HEK293 (cell line): Measurements from ENCODE around the gene CBX1.
A peak's percentile ranks its signal among the peaks of the same experiment; 100 is the strongest.

Source experiments
- CTCF ChIA-PET: fragments of 350-600 bp; formaldehyde crosslinking; extraction: SDS; loops from one replicate; lab custom pipeline; 2021; ENCODE audit warnings: antibody characterized with exemption; lab: Yijun Ruan, JAX
- POLR2A ChIA-PET: fragments of 300-600 bp; formaldehyde crosslinking; extraction: SDS; loops from one replicate; lab custom pipeline; 2020; ENCODE audit warnings: antibody characterized with exemption, inconsistent platforms; lab: Yijun Ruan, JAX
- H3K27ac ChIP-seq: fragments of 200-500 bp; sonication (Bioruptor generic); 2 replicates; pipeline ENCODE4 v1.5.1; 2014; ENCODE audit warnings: low read depth, low read length, control low read depth, inconsistent platforms; ENCODE audit errors: extremely low read depth
- H3K36me3 ChIP-seq, 2 experiments: fragments of 200-500 bp in 1 of 2; sonication (Bioruptor generic) in 1 of 2; 1 replicate in 1 of 2; 2 replicates in 1 of 2; pipeline ENCODE4 v1.5.1; 2014 to 2017; ENCODE audit warnings: inconsistent platforms in 2 of 2, low read length in 2 of 2; ENCODE audit not compliant: control insufficient read depth in 2 of 2, insufficient read depth in 1 of 2
- H3K4me1 ChIP-seq: fragments of 200-500 bp; sonication (Bioruptor generic); 2 replicates; pipeline ENCODE4 v1.5.1; 2014; ENCODE audit warnings: mild to moderate bottlenecking, low read length, inconsistent platforms; ENCODE audit not compliant: control insufficient read depth, insufficient read depth
- H3K4me3 ChIP-seq: 2 replicates; pipeline ENCODE4 v1.5.1; 2011; ENCODE audit warnings: low read depth, mild to moderate bottlenecking, control low read depth, low read length, moderate library complexity
- H3K9me3 ChIP-seq: fragments of 200-500 bp; sonication (Bioruptor generic); 2 replicates; pipeline ENCODE4 v1.5.1; 2014; ENCODE audit warnings: low read depth, low read length, inconsistent platforms; ENCODE audit not compliant: control insufficient read depth, insufficient read depth
- GLIS1 ChIP-seq: fragments of 450-650 bp; formaldehyde crosslinking; IDR thresholded peaks from 2 replicates; pipeline ENCODE4 v1.5.1; 2016; ENCODE audit warnings: missing biosample characterization, missing genetic modification characterization
- SP2 ChIP-seq: fragments of 450-650 bp; formaldehyde crosslinking; IDR thresholded peaks from 2 replicates; pipeline ENCODE4 v1.5.1; 2016; ENCODE audit warnings: missing biosample characterization, missing genetic modification characterization
- SP3 ChIP-seq: fragments of 450-650 bp; formaldehyde crosslinking; IDR thresholded peaks from 2 replicates; pipeline ENCODE4 v1.5.1; 2016; ENCODE audit warnings: missing biosample characterization, missing genetic modification characterization
- ZBTB48 ChIP-seq: fragments of 450-650 bp; formaldehyde crosslinking; IDR thresholded peaks from 2 replicates; pipeline ENCODE4 v1.5.1; 2016; ENCODE audit warnings: missing biosample characterization, missing genetic modification characterization
- ZNF174 ChIP-seq: fragments of 450-650 bp; formaldehyde crosslinking; IDR thresholded peaks from 2 replicates; pipeline ENCODE4 v1.5.0; 2017; ENCODE audit warnings: missing biosample characterization, mild to moderate bottlenecking, missing genetic modification characterization
- ZNF211 ChIP-seq: fragments of 450-650 bp; formaldehyde crosslinking; IDR thresholded peaks from 2 replicates; pipeline ENCODE4 v1.5.1; 2016; ENCODE audit warnings: low read depth, missing biosample characterization, missing genetic modification characterization
- ZNF221 ChIP-seq: fragments of 450-650 bp; formaldehyde crosslinking; IDR thresholded peaks from 2 replicates; pipeline ENCODE4 v1.5.1; 2017; ENCODE audit warnings: missing biosample characterization, missing genetic modification characterization, borderline replicate concordance
- ZNF223 ChIP-seq: fragments of 450-650 bp; formaldehyde crosslinking; IDR thresholded peaks from 2 replicates; pipeline ENCODE4 v1.5.1; 2016; ENCODE audit warnings: missing biosample characterization, missing genetic modification characterization
- ZNF548 ChIP-seq: fragments of 450-650 bp; formaldehyde crosslinking; IDR thresholded peaks from 2 replicates; pipeline ENCODE4 v1.5.1; 2016; ENCODE audit warnings: missing biosample characterization, missing genetic modification characterization
- ZNF777 ChIP-seq: fragments of 450-650 bp; formaldehyde crosslinking; IDR thresholded peaks from 2 replicates; pipeline ENCODE4 v1.5.1; 2017; ENCODE audit warnings: missing biosample characterization, missing genetic modification characterization, borderline replicate concordance
- ZNF785 ChIP-seq: fragments of 450-650 bp; formaldehyde crosslinking; IDR thresholded peaks from 2 replicates; pipeline ENCODE4 v1.5.1; 2016; ENCODE audit warnings: missing biosample characterization, missing genetic modification characterization
- ZSCAN16 ChIP-seq: fragments of 450-650 bp; formaldehyde crosslinking; IDR thresholded peaks from 2 replicates; pipeline ENCODE4 v1.5.1; 2016; ENCODE audit warnings: missing biosample characterization, missing genetic modification characterization
- TF ChIP-seq, protein P1 (sequence below): fragments of 450-650 bp; formaldehyde crosslinking; IDR thresholded peaks from 2 replicates; pipeline ENCODE4 v1.5.1; 2016; ENCODE audit warnings: missing biosample characterization, missing genetic modification characterization
- TF ChIP-seq, protein P2 (sequence below): fragments of 450-650 bp; formaldehyde crosslinking; IDR thresholded peaks from 2 replicates; pipeline ENCODE4 v1.5.1; 2016; ENCODE audit warnings: missing biosample characterization, missing genetic modification characterization
- TF ChIP-seq, protein P3 (sequence below): fragments of 450-650 bp; formaldehyde crosslinking; IDR thresholded peaks from 2 replicates; pipeline ENCODE4 v1.5.1; 2017; ENCODE audit warnings: missing biosample characterization, missing genetic modification characterization
- TF ChIP-seq, protein P4 (sequence below): fragments of 450-650 bp; formaldehyde crosslinking; IDR thresholded peaks from 2 replicates; pipeline ENCODE4 v1.5.1; 2016; ENCODE audit warnings: missing biosample characterization, missing genetic modification characterization
- TF ChIP-seq, protein P5 (sequence below): fragments of 450-650 bp; formaldehyde crosslinking; IDR thresholded peaks from 2 replicates; pipeline ENCODE4 v1.5.1; 2016; ENCODE audit warnings: missing biosample characterization, missing genetic modification characterization
- TF ChIP-seq, protein P6 (sequence below): fragments of 450-650 bp; formaldehyde crosslinking; IDR thresholded peaks from 2 replicates; pipeline ENCODE4 v1.5.1; 2016; ENCODE audit warnings: missing biosample characterization, missing genetic modification characterization

The CBX1 gene

DNA sequence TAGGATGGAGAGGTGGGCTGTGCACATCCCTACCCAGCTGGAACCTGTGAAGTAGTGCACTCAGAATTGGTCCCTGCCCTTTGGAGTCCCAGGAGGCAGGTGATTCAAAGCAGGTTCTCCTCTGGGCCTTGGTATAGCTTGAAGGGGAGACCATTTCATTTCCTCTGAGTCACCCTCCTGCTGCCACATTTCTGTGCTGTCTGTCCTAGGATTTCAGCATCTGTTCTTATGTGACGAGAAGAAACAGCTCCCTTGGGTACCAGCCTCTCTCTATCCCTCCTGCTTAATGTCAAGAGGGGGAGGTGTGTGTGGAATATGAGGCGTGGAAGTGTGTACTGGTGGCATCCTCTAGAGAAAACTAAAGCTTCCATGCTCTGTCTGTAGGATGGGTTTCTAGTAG, 58.1 kb downstream of the CBX1 start:
- TF ChIP-seq, protein P1, sequence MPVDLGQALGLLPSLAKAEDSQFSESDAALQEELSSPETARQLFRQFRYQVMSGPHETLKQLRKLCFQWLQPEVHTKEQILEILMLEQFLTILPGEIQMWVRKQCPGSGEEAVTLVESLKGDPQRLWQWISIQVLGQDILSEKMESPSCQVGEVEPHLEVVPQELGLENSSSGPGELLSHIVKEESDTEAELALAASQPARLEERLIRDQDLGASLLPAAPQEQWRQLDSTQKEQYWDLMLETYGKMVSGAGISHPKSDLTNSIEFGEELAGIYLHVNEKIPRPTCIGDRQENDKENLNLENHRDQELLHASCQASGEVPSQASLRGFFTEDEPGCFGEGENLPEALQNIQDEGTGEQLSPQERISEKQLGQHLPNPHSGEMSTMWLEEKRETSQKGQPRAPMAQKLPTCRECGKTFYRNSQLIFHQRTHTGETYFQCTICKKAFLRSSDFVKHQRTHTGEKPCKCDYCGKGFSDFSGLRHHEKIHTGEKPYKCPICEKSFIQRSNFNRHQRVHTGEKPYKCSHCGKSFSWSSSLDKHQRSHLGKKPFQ (tag by site-specific recombination) = no peak
- TF ChIP-seq SP3 = 0 out of 2 replicates have a peak, but pooled peaks have one; percentile 16
- TF ChIP-seq, protein P2, sequence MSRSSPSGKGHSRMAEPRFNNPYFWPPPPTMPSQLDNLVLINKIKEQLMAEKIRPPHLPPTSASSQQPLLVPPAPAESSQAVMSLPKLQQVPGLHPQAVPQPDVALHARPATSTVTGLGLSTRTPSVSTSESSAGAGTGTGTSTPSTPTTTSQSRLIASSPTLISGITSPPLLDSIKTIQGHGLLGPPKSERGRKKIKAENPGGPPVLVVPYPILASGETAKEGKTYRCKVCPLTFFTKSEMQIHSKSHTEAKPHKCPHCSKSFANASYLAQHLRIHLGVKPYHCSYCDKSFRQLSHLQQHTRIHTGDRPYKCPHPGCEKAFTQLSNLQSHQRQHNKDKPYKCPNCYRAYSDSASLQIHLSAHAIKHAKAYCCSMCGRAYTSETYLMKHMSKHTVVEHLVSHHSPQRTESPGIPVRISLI (tag by site-specific recombination) = no peak
- TF ChIP-seq ZBTB48 (tag by site-specific recombination) = no peak
- no peak for TF ChIP-seq ZSCAN16 (tag by site-specific recombination)
- TF ChIP-seq, protein P3, sequence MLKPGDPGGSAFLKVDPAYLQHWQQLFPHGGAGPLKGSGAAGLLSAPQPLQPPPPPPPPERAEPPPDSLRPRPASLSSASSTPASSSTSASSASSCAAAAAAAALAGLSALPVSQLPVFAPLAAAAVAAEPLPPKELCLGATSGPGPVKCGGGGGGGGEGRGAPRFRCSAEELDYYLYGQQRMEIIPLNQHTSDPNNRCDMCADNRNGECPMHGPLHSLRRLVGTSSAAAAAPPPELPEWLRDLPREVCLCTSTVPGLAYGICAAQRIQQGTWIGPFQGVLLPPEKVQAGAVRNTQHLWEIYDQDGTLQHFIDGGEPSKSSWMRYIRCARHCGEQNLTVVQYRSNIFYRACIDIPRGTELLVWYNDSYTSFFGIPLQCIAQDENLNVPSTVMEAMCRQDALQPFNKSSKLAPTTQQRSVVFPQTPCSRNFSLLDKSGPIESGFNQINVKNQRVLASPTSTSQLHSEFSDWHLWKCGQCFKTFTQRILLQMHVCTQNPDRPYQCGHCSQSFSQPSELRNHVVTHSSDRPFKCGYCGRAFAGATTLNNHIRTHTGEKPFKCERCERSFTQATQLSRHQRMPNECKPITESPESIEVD (tag by site-specific recombination) = no peak
- TF ChIP-seq, protein P4, sequence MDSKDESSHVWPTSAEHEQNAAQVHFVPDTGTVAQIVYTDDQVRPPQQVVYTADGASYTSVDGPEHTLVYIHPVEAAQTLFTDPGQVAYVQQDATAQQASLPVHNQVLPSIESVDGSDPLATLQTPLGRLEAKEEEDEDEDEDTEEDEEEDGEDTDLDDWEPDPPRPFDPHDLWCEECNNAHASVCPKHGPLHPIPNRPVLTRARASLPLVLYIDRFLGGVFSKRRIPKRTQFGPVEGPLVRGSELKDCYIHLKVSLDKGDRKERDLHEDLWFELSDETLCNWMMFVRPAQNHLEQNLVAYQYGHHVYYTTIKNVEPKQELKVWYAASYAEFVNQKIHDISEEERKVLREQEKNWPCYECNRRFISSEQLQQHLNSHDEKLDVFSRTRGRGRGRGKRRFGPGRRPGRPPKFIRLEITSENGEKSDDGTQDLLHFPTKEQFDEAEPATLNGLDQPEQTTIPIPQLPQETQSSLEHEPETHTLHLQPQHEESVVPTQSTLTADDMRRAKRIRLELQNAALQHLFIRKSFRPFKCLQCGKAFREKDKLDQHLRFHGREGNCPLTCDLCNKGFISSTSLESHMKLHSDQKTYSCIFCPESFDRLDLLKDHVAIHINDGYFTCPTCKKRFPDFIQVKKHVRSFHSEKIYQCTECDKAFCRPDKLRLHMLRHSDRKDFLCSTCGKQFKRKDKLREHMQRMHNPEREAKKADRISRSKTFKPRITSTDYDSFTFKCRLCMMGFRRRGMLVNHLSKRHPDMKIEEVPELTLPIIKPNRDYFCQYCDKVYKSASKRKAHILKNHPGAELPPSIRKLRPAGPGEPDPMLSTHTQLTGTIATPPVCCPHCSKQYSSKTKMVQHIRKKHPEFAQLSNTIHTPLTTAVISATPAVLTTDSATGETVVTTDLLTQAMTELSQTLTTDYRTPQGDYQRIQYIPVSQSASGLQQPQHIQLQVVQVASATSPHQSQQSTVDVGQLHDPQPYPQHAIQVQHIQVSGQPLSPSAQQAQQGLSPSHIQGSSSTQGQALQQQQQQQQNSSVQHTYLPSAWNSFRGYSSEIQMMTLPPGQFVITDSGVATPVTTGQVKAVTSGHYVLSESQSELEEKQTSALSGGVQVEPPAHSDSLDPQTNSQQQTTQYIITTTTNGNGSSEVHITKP (tag by site-specific recombination) = 0 out of 2 replicates have a peak, but pooled peaks have one; percentile 8
- TF ChIP-seq, protein P5, sequence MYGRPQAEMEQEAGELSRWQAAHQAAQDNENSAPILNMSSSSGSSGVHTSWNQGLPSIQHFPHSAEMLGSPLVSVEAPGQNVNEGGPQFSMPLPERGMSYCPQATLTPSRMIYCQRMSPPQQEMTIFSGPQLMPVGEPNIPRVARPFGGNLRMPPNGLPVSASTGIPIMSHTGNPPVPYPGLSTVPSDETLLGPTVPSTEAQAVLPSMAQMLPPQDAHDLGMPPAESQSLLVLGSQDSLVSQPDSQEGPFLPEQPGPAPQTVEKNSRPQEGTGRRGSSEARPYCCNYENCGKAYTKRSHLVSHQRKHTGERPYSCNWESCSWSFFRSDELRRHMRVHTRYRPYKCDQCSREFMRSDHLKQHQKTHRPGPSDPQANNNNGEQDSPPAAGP (tag by site-specific recombination) = 0 out of 2 replicates have a peak, but pooled peaks have one; percentile 21
- no peak for TF ChIP-seq ZNF785
- no peak for TF ChIP-seq ZNF777
- TF ChIP-seq, protein P6, sequence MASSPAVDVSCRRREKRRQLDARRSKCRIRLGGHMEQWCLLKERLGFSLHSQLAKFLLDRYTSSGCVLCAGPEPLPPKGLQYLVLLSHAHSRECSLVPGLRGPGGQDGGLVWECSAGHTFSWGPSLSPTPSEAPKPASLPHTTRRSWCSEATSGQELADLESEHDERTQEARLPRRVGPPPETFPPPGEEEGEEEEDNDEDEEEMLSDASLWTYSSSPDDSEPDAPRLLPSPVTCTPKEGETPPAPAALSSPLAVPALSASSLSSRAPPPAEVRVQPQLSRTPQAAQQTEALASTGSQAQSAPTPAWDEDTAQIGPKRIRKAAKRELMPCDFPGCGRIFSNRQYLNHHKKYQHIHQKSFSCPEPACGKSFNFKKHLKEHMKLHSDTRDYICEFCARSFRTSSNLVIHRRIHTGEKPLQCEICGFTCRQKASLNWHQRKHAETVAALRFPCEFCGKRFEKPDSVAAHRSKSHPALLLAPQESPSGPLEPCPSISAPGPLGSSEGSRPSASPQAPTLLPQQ = no peak
- no peak for TF ChIP-seq ZNF211 (tag by site-specific recombination)
- TF ChIP-seq GLIS1 = no peak
- ChIA-PET POLR2A (interaction anchor here (0.6 to 1.5 kb wide), 5 partner anchors 9 to 212 kb away, joined by 3 to 6 read pairs (median 3); partner anchors contain the start of genes CBX1, LRRC46 and MRPL10), CTCF (interaction anchor here (0.6 to 2.1 kb wide), 10 partner anchors 9 to 280 kb away, joined by 3 to 6 read pairs (median 4); no protein-coding TSS in a partner anchor)
- Histone ChIP-seq H3K36me3 (no peaks in the 10 kb centered on the region), H3K4me3 (no peak overlapping the region), H3K4me1 (peaks cover 2% of the 10 kb centered on the region), H3K9me3 (no peaks in the 10 kb centered on the region), H3K27ac (no peak overlapping the region)

DNA sequence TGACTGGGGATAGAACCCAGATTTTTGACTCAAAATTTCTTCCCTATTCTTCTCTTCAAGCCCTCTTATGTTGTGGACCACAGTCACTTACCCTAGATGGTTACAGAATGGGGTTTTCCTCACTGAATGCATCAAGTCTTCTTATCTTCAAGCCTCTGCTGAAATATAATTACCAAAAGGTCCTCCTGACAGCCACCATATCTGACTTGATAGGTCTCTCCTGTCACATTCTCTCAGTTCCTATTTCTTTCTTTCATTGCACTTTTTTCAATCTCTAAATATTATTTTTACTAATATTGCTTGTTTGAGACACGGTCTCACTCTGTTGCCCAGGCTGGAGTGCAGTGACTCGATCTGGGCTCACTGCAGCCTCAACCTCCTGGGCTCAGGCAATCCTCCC, 62.6 kb downstream of the CBX1 start:
- CTCF ChIA-PET = interaction anchor here (0.6 to 1.3 kb wide), 5 partner anchors 12 to 117 kb away, joined by 3 to 7 read pairs (median 3); no protein-coding TSS in a partner anchor

More for the DNA sequence above, 62.6 kb downstream of the CBX1 start:
- H3K4me3 ChIP-seq = no peak overlapping the region
- no peaks in the 10 kb centered on the region for H3K4me1 ChIP-seq
- no peaks in the 10 kb centered on the region for H3K9me3 ChIP-seq
- POLR2A ChIA-PET = interaction anchor here (0.7 to 1.0 kb wide), 2 partner anchors 8 to 10 kb away, joined by 4 read pairs; partner anchors contain the start of gene NFE2L1
- TF ChIP-seq ZNF548 (tag by site-specific recombination) (no peak), ZNF221 (tag by site-specific recombination) (no peak), ZNF223 (no peak), SP2 (tag by site-specific recombination) (no peak), ZNF174 (tag by site-specific recombination) (no peak), ZBTB48 (tag by site-specific recombination) (no peak)
- no peaks in the 10 kb centered on the region for H3K36me3 ChIP-seq
- no peak overlapping the region for H3K27ac ChIP-seq
